GM19193 (cell line): Measurements from ENCODE around the gene AQP2.

Experiments used
- POLR2A ChIP-seq: IDR thresholded peaks from 4 replicates; pipeline ENCODE4 v1.6.1; 2011; ENCODE audit not compliant: insufficient read depth, insufficient read length; ENCODE audit errors: extremely low read depth

The AQP2 gene

DNA sequence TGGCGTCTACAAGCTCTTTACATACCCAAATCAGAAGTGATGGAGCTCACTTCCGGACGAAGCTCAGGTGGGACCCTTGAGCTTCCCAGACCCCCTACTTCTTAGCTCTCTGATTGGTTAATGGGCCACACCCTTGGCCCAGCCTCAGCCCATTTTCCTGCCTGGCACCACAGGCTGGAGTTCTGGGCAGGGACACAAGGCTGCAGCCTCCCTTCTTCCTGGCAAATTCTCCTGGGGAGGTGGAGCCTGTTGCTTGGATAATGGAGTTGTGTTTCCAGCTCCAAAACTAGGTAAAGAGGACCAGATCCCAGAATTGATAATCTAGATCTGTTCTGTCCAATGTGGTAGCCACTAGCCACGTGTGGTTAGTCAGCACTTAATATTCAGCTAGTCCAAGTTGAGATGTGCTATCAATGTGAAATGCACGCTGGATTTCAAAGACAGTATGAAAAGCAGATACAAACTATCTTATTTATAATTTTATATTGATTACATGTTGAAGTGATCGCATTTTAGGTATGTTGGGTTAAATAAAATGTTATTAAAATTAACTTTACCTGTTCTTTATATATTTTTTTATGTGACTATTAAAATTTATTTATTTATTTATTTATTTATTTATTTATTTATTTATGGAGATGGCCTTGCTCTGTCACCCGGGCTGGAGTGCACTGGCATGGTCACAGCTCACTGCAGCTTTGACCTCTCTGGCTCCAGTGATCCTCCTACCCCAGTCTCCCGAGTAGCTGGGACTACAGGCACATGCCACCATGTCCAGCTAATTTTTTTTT lies 34.2 kb upstream of the AQP2 start:
- TF ChIP-seq POLR2A: no peak

DNA sequence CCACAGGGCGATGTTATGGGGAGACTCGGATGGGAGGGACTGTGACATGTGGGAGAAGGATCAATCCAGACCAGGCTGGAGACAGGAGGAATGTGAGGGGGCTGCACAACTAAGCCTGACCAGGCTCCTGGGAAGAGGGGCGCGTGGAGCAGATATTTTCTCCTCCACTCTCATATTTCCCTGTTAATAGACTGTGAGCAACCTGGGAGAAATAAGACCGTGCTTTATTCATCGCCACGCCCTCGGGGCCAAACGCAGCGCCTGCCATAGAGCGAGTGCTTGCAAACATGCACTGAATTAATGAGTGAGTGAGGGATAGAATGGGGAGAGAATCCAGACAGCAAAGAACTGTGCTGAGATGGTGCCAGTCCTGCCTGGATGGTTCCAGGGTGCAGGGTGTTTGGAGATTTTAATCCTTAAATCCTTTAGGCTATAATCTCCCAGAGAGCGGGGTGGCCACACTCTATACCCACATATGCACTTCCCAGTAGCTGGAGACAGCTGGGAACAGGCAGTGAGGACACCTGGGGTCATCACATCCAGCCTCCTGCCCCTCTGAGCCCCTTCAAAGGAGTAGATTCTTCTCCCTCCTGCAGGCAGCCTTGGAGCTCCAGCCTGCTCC lies 33.3 kb upstream of the AQP2 start:
- no peak for TF ChIP-seq POLR2A

DNA sequence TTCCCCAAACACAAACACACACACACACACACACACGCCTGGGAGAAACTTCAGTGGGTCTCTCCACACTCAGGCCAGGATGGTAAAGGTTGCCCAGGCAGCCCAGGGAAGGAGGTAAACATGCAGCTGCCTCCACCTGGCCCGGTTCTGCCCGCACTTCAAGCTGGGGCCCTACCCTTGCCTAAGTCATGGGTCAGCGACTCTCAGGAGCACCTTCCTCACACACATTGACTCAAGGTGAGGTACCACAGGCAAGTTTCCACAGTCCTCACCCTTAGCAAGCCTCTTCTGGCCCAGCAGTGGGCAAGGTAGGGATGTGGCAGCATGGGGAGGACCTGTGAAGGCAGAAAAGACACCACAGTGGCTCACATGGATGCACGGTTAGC lies 32.8 kb upstream of the AQP2 start:
- no peak for TF ChIP-seq POLR2A

- no peak for TF ChIP-seq POLR2A
Measured at GRCh38 chr12:49920241-49920914, 30.2 kb upstream of the AQP2 start.

DNA sequence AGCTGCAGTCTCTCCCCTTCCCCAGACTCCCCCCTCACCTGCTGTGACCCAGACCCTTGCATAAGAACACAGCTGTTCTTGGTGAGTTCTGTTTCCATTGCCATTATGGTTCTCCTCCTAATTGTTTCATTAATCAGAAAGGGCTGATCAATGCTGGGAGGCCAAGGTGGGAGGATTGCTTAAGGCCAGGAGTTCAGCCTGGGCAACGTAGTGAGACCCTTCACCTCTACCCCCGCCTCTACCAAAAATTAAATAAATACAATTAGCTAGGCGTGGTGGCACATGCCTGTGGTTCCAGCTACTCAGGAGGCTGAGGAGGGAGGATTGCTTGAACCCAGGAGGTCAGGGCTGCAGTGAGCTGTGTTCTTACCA lies 29.6 kb upstream of the AQP2 start:
- TF ChIP-seq POLR2A: no peak

GRCh38 chr12:49921299-49921698 lies 29.2 kb upstream of the AQP2 start:
- no peak for TF ChIP-seq POLR2A

DNA sequence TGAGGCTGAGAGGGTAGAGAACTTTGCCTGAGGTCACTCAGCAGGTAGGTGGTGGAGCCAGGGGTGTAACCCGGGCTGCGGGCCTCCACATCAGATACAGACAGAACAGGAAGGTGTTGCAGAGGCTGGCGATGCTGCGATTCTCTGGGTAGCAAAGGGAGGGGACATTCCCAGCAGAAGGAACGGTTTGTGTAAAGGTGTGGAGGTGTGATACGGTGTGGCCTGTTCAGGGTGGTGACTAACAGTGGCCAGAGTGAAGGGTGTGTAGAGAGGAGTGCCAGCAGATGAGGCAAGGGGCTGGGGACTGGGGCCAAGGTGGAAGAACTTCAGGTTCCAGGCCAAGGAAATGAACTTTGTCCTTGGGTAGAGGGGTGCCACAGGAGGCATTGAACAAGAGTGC lies 28.6 kb upstream of the AQP2 start:
- TF ChIP-seq POLR2A: no peak

DNA sequence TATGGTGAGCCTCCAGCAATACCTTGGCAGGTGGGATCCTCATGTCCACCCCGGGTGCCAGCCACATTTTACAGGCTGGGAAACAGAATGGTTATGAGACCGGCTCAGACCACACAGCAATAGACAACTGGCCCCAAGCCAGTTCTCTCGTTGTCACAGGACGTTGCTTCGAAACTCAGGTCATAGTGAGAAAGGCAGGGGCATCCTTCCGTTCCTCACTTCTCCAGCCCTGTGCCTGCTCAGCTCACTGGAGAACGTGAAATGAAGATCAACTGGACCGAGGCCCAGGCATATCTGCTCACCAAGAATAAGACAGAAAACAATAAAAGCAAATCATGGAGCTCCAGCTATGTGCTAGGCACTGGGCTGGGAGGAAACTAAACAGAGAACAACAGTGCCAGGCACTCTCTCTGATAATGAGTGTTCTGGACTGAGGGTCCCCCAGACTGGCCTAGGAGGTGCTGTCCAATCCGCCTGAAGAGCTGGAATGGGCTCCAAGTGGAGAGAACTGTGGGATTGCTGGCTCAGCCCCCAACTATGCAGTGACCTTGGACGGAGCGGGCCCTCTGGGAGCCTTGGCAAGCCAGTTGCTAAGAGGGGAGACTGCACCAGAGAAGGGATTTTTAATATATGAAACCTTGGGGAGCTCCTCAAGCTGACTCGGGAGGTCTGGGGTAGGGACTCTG lies 28.0 kb upstream of the AQP2 start:
- no peak for TF ChIP-seq POLR2A

- TF ChIP-seq POLR2A: no peak
Measured at GRCh38 chr12:49923035-49923644, 27.4 kb upstream of the AQP2 start.

DNA sequence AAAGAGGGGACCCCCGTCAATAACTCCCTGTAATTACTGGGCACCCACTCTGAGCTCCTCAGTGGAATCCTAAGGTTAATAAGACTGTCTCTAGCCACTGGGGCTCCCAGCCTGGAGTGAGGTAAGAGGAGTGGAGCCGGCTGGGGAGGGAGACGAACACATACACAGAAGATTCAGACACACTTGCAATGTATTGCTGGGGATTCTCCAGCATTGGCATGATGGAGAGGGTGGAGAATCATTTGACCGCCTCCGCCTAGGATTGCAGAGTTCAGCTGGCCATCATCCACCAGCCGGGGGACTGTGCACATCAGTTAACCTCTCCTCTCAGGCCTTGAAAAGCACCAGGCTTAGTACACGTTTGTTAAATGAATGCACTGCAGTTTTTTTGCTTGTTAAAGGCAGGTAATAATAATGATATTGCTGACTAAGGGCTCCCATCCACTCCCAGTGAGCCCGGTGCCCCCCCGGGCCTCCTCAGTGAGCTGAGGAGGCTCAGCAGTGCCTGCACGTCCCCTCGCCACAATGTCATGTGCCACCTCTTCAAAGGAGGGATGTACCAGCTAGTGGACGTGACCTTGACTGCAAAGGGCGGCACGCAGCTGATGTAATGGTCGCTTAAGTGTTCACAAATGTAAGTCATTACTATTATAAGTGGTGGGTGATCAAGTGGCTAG lies 26.5 kb upstream of the AQP2 start:
- no peak for TF ChIP-seq POLR2A

DNA sequence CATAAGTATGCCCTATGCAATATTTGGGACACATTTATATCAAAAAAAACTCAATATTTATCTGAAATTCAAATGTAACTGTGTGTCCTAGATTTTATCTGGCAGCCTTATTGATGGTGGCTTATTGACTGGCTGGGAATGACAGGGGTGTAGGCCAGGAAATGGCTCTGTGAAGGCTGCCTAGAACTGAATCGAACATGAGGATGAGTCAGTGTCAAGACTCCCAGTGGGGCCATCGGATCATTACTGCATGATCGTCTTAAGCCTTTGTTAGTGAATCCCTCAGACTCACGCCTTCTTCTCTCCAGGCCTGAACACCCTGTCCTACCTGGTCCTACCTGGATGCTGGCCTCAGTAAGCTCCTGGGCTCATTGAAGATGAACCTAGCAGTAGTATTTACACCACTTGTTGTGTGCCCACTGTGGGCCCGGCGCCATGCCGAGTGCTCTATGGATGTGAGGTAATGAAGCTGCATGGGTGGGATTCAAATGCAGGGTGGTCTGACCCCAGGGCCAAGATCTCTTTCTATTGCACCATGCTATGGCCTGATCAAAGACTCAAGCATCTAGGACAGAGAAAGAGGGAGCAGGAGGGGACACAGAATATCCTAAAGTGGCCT lies 25.8 kb upstream of the AQP2 start:
- no peak for TF ChIP-seq POLR2A

GRCh38 chr12:49925433-49926204 lies 24.9 kb upstream of the AQP2 start:
- TF ChIP-seq POLR2A: no peak

DNA sequence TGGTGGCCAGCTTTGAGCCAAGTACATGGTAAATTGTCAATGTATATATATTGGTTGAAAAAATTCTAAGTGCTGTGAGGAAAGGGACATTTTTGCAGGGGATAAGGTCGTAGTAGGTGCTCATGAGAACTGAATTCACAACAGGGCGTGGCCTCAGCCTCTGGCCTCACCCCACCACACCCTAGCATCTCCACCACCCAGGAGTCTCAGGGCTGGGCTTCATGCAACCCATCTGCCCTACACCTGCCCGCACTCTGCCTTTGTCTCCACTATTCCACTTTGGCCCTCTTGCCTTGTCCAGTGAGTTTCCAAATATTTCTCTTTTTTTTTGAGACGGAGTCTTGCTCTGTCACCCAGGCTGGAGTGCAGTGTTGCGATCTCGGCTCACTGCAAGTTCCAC lies 22.1 kb upstream of the AQP2 start:
- no peak for TF ChIP-seq POLR2A
